ENCODE measurements around the gene ARHGEF17. TPM values are rescaled to one million over a fixed set of nuclear protein-coding genes. Genes with fewer than 3 reads are reported as not detected.

Gene ARHGEF17
- total and polyA plus RNA-seq, 2 of the 13 experiments (the other 11 are each of a cell fraction or from before 2014, with no cell fraction given), result 10.7 to 28.8 TPM

DNA sequence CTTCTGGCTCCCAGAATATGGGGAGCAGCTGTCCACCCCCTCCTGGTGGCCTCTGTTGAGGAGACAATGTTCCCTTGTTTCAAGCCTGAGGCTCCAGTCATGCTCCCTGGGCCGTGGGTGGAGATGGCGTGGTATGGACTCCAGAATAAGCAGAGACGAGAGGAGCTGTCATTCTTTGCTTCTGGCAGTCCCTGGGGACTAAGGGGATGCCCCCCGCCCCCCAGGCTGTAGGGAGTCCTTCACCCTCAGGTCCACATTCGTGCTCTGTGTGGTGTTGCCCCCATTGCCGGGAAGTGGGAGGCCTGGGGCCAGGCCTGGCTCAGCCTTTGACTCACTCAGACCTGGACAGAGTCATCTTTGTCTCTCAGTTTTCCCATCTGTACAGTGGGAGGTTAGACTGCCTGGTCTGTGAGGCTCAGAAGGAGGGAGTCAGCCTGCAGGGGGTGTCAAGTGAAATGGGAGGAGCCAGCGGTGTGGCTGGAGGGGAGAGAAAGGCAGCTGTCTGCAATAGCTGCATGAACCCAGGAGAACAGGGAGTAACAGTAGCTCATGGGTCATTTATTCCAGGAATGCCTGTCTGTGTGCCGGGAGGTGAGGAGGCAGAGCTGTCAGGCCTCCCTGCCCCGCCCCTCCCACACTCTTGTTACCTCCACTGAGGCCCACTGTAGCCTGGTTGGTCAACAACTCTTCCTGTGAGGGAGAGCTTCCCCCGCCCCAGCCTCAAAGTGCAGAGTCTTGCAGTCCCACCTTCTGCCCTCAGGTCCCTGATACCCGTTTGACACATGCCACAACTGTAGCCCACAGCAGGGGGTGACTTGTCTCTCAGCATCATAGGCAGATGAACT lies 6.3 kb downstream of the ARHGEF17 start (continued):
- TF ChIP-seq, protein P1, sequence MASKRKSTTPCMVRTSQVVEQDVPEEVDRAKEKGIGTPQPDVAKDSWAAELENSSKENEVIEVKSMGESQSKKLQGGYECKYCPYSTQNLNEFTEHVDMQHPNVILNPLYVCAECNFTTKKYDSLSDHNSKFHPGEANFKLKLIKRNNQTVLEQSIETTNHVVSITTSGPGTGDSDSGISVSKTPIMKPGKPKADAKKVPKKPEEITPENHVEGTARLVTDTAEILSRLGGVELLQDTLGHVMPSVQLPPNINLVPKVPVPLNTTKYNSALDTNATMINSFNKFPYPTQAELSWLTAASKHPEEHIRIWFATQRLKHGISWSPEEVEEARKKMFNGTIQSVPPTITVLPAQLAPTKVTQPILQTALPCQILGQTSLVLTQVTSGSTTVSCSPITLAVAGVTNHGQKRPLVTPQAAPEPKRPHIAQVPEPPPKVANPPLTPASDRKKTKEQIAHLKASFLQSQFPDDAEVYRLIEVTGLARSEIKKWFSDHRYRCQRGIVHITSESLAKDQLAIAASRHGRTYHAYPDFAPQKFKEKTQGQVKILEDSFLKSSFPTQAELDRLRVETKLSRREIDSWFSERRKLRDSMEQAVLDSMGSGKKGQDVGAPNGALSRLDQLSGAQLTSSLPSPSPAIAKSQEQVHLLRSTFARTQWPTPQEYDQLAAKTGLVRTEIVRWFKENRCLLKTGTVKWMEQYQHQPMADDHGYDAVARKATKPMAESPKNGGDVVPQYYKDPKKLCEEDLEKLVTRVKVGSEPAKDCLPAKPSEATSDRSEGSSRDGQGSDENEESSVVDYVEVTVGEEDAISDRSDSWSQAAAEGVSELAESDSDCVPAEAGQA (IDR thresholded peaks at IDR 0.05; ENCODE audit: low read depth), result 0 out of 2 replicates have a peak, but pooled peaks have one; percentile 29
- TF ChIP-seq, protein P1 (CRISPR knock-in tag; IDR thresholded peaks at IDR 0.05; ENCODE audit: borderline replicate concordance), result no peak
- TF ChIP-seq FOXK2 (IDR thresholded peaks at IDR 0.05) (peak; percentile 68; the same call in 1 of the 2 replicates), KDM6A (CRISPR knock-in tag; IDR thresholded peaks at IDR 0.05; ENCODE audit: low read depth) (0 out of 2 replicates have a peak, but pooled peaks have one; percentile 20), HDAC2 (CRISPR knock-in tag; IDR thresholded peaks at IDR 0.05) (peak; percentile 81), ZNF747 (CRISPR knock-in tag; IDR thresholded peaks at IDR 0.05; ENCODE audit: borderline replicate concordance) (peak; percentile 59; the same call in 1 of the 2 replicates), CREB1 (IDR thresholded peaks at IDR 0.05) (0 out of 2 replicates have a peak, but pooled peaks have one; percentile 30), CREB1 (CRISPR knock-in tag; IDR thresholded peaks at IDR 0.05) (no peak), CREM (IDR thresholded peaks at IDR 0.05) (peak; percentile 35; the same call in 1 of the 2 replicates), CREM (CRISPR knock-in tag; IDR thresholded peaks at IDR 0.05) (no peak), ZNF678 (CRISPR knock-in tag; IDR thresholded peaks at IDR 0.05) (no peak), NR2F6 (IDR thresholded peaks at IDR 0.05) (peak; percentile 61), NR2F6 (CRISPR knock-in tag; IDR thresholded peaks at IDR 0.05) (peak; percentile 54; the same call in 1 of the 2 replicates), DMAP1 (CRISPR knock-in tag; IDR thresholded peaks at IDR 0.05) (0 out of 2 replicates have a peak, but pooled peaks have one; percentile 30), MAX (IDR thresholded peaks at IDR 0.05) (peak; percentile 49), HHEX (CRISPR knock-in tag; IDR thresholded peaks at IDR 0.05) (peak; percentile 22; the same call in 1 of the 2 replicates), SNAPC5 (CRISPR knock-in tag; IDR thresholded peaks at IDR 0.05; ENCODE audit: borderline replicate concordance) (no peak)
- TF ChIP-seq, protein P2, sequence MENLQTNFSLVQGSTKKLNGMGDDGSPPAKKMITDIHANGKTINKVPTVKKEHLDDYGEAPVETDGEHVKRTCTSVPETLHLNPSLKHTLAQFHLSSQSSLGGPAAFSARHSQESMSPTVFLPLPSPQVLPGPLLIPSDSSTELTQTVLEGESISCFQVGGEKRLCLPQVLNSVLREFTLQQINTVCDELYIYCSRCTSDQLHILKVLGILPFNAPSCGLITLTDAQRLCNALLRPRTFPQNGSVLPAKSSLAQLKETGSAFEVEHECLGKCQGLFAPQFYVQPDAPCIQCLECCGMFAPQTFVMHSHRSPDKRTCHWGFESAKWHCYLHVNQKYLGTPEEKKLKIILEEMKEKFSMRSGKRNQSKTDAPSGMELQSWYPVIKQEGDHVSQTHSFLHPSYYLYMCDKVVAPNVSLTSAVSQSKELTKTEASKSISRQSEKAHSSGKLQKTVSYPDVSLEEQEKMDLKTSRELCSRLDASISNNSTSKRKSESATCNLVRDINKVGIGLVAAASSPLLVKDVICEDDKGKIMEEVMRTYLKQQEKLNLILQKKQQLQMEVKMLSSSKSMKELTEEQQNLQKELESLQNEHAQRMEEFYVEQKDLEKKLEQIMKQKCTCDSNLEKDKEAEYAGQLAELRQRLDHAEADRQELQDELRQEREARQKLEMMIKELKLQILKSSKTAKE (CRISPR knock-in tag; IDR thresholded peaks at IDR 0.05; ENCODE audit: borderline replicate concordance), result peak; percentile 44; the same call in 1 of the 2 replicates
- TF ChIP-seq, protein P3, sequence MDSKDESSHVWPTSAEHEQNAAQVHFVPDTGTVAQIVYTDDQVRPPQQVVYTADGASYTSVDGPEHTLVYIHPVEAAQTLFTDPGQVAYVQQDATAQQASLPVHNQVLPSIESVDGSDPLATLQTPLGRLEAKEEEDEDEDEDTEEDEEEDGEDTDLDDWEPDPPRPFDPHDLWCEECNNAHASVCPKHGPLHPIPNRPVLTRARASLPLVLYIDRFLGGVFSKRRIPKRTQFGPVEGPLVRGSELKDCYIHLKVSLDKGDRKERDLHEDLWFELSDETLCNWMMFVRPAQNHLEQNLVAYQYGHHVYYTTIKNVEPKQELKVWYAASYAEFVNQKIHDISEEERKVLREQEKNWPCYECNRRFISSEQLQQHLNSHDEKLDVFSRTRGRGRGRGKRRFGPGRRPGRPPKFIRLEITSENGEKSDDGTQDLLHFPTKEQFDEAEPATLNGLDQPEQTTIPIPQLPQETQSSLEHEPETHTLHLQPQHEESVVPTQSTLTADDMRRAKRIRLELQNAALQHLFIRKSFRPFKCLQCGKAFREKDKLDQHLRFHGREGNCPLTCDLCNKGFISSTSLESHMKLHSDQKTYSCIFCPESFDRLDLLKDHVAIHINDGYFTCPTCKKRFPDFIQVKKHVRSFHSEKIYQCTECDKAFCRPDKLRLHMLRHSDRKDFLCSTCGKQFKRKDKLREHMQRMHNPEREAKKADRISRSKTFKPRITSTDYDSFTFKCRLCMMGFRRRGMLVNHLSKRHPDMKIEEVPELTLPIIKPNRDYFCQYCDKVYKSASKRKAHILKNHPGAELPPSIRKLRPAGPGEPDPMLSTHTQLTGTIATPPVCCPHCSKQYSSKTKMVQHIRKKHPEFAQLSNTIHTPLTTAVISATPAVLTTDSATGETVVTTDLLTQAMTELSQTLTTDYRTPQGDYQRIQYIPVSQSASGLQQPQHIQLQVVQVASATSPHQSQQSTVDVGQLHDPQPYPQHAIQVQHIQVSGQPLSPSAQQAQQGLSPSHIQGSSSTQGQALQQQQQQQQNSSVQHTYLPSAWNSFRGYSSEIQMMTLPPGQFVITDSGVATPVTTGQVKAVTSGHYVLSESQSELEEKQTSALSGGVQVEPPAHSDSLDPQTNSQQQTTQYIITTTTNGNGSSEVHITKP (CRISPR knock-in tag; IDR thresholded peaks at IDR 0.05; ENCODE audit: low read depth), result 0 out of 2 replicates have a peak, but pooled peaks have one; percentile 19

Data from HepG2 (cell line).